Osteoblast (primary cell): ENCODE measurements around the gene UBE2L3. TPM values are rescaled to one million over a fixed set of nuclear protein-coding genes. Genes with fewer than 3 reads are reported as not detected.
A peak's percentile ranks its signal among the peaks of the same experiment; 100 is the strongest.
"Not testable (repeated sequence)": the region's sequence is repeated elsewhere in the genome, so short reads cannot be mapped to it uniquely, and the experiment has no call there.

ENCODE experiments used
- DNase-seq: peaks from one replicate; pipeline ENCODE4 v3.0.0; 2011; ENCODE audit warnings: low spot score, mixed read lengths; ENCODE audit not compliant: insufficient read length; ENCODE audit errors: missing footprints
- H2AFZ ChIP-seq: 2 replicates; pipeline ENCODE4 v1.6.0; 2011; ENCODE audit warnings: mild to moderate bottlenecking, low read length
- H3K27ac ChIP-seq: 2 replicates; pipeline ENCODE4 v1.5.1; 2011; ENCODE audit warnings: mild to moderate bottlenecking, low read depth, low read length, moderate library complexity
- H3K27me3 ChIP-seq: 2 replicates; pipeline ENCODE4 v1.6.0; 2012; ENCODE audit warnings: mild to moderate bottlenecking, control low read depth, inconsistent platforms, low read length, moderate library complexity; ENCODE audit not compliant: insufficient read depth
- H3K36me3 ChIP-seq: 2 replicates; pipeline ENCODE4 v1.5.1; 2011; ENCODE audit warnings: mild to moderate bottlenecking, low read length, control low read depth, moderate library complexity; ENCODE audit not compliant: insufficient read depth
- H3K4me1 ChIP-seq: 2 replicates; pipeline ENCODE4 v1.5.1; 2011; ENCODE audit warnings: mild to moderate bottlenecking, low read length, control low read depth, moderate library complexity; ENCODE audit not compliant: insufficient read depth
- H3K4me2 ChIP-seq: 2 replicates; pipeline ENCODE4 v1.6.0; 2011; ENCODE audit warnings: mild to moderate bottlenecking, low read length; ENCODE audit not compliant: insufficient read depth
- H3K4me3 ChIP-seq: fragments of 200-600 bp; sonication (generic); 3 replicates; pipeline ENCODE4 v1.5.1; 2012; ENCODE audit warnings: mild to moderate bottlenecking, low read length, inconsistent platforms; ENCODE audit not compliant: insufficient read depth
- H3K79me2 ChIP-seq: 2 replicates; pipeline ENCODE4 v1.6.0; 2012; ENCODE audit warnings: mild to moderate bottlenecking, low read length, control low read depth, inconsistent platforms; ENCODE audit not compliant: insufficient read depth
- H3K9me3 ChIP-seq: 2 replicates; pipeline ENCODE4 v1.5.1; 2011; ENCODE audit warnings: low read depth, low read length, control low read depth
- H4K20me1 ChIP-seq: 2 replicates; pipeline ENCODE4 v1.6.0; 2012; ENCODE audit warnings: mild to moderate bottlenecking, low read length, control low read depth; ENCODE audit not compliant: insufficient read depth
- total RNA-seq: library from RNA; depleted of rRNA; stranded (reverse); fragments of >200 nt; gene quantifications from 2 replicates; pipeline ENCODE4 v1.2.3, GENCODE V29; 2012
- TF ChIP-seq, protein P1 (sequence below): IDR thresholded peaks from 2 replicates; pipeline ENCODE4 v1.5.1; 2011; ENCODE audit warnings: mild to moderate bottlenecking, low read depth, low read length, moderate library complexity; ENCODE audit errors: extremely low read depth

UBE2L3 gene
- total RNA-seq, 1 donor: 40.2 TPM

GRCh38 chr22:21642584-21643448 is 75.3 kb downstream of the UBE2L3 start:
- Histone ChIP-seq H3K4me1 (peaks cover 16% of the 10 kb centered on the region), H3K9me3 (no peaks in the 10 kb centered on the region), H3K79me2 (peaks cover 14% of the 10 kb centered on the region), H3K27ac (peak overlapping the region; percentile 66), H3K27me3 (no peaks in the 10 kb centered on the region), H3K4me3 (peak overlapping the region; percentile 89), H4K20me1 (peaks cover 7% of the 10 kb centered on the region), H2AFZ (peak overlapping the region; percentile 89), H3K4me2 (peak overlapping the region; percentile 99), H3K36me3 (no peaks in the 10 kb centered on the region)
- peak; percentile 96 for DNase-seq
- TF ChIP-seq, protein P1, sequence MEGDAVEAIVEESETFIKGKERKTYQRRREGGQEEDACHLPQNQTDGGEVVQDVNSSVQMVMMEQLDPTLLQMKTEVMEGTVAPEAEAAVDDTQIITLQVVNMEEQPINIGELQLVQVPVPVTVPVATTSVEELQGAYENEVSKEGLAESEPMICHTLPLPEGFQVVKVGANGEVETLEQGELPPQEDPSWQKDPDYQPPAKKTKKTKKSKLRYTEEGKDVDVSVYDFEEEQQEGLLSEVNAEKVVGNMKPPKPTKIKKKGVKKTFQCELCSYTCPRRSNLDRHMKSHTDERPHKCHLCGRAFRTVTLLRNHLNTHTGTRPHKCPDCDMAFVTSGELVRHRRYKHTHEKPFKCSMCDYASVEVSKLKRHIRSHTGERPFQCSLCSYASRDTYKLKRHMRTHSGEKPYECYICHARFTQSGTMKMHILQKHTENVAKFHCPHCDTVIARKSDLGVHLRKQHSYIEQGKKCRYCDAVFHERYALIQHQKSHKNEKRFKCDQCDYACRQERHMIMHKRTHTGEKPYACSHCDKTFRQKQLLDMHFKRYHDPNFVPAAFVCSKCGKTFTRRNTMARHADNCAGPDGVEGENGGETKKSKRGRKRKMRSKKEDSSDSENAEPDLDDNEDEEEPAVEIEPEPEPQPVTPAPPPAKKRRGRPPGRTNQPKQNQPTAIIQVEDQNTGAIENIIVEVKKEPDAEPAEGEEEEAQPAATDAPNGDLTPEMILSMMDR: peak; percentile 53

GRCh38 chr22:21643533-21644357 is 76.2 kb downstream of the UBE2L3 start:
- no peak overlapping the region for H3K27ac ChIP-seq
- H3K4me1 ChIP-seq: peaks cover 16% of the 10 kb centered on the region
- no peaks in the 10 kb centered on the region for H3K27me3 ChIP-seq
- H3K4me3 ChIP-seq: peak overlapping the region; percentile 89
- peaks cover under 1% of the 10 kb centered on the region for H3K36me3 ChIP-seq
- H4K20me1 ChIP-seq: peaks cover 7% of the 10 kb centered on the region
- no peak overlapping the region for H2AFZ ChIP-seq
- H3K4me2 ChIP-seq: peak overlapping the region; percentile 99
- H3K79me2 ChIP-seq: peaks cover 14% of the 10 kb centered on the region
- TF ChIP-seq, protein P1: no peak
- H3K9me3 ChIP-seq: no peaks in the 10 kb centered on the region
- peak; percentile 62 for DNase-seq

DNA sequence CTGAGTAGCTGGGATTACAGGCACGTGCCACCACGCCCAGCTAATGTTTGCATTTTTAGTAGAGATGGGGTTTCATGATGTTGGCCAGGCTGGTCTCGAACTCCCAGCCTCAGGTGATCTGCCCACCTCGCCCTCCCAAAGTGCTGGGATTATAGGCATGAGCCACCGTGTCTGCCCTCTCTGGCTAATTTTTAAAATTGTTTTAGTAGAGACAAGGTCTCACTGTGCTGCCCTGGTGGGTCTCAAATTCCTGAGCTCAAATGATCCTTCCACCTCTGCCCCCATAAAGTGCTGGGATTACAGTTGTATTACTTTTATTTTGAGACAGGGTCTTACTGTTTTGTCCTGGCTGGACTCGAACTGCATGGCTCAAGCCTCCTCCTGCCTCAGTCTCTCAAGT is 78.0 kb downstream of the UBE2L3 start:
- H3K27me3 ChIP-seq, H2AFZ ChIP-seq, H3K4me3 ChIP-seq, H3K9me3 ChIP-seq, H3K4me2 ChIP-seq, DNase-seq, H4K20me1 ChIP-seq, H3K27ac ChIP-seq, H3K36me3 ChIP-seq: not testable (repeated sequence)
- Histone ChIP-seq H3K79me2 (peaks cover 14% of the 10 kb centered on the region), H3K4me1 (peaks cover 16% of the 10 kb centered on the region)

GRCh38 chr22:21646608-21647590 is 79.4 kb downstream of the UBE2L3 start:
- peaks cover 5% of the 10 kb centered on the region for H3K36me3 ChIP-seq
- TF ChIP-seq, protein P1: peak; percentile 91

More at GRCh38 chr22:21646608-21647590, 79.4 kb downstream of the UBE2L3 start:
- no peak overlapping the region for H2AFZ ChIP-seq
- peaks cover 12% of the 10 kb centered on the region for H3K4me1 ChIP-seq
- H3K9me3 ChIP-seq: no peaks in the 10 kb centered on the region
- peak; percentile 96 for DNase-seq
- H3K4me2 ChIP-seq: no peak overlapping the region
- H3K4me3 ChIP-seq: no peak overlapping the region
- no peaks in the 10 kb centered on the region for H3K27me3 ChIP-seq
- peaks cover 7% of the 10 kb centered on the region for H4K20me1 ChIP-seq
- H3K27ac ChIP-seq: no peak overlapping the region
- peaks cover 14% of the 10 kb centered on the region for H3K79me2 ChIP-seq
